CD4-positive, alpha-beta T cell treated with Interleukin-2 at 100 ng/mL for 4 hours (primary cell): Measurements from ENCODE around the gene KCNQ1OT1.
A peak's percentile ranks its signal among the peaks of the same experiment; 100 is the strongest.

ENCODE experiments used
- DNase-seq: peaks from one replicate; pipeline ENCODE4 v3.0.0-alpha.2; 2020; ENCODE audit warnings: low spot score

Gene KCNQ1OT1

GRCh38 chr11:2699531-2700414 lies at the start of gene KCNQ1OT1:
Gene KCNQ1OT1 (minus strand): TSS chr11:2699994.
- peak; percentile 90 for DNase-seq

- DNase-seq, result no peak
Measured at GRCh38 chr11:2748814-2749554, 49.2 kb upstream of the KCNQ1OT1 start.

- no peak for DNase-seq
Measured at GRCh38 chr11:2748061-2748813, 48.4 kb upstream of the KCNQ1OT1 start.

GRCh38 chr11:2747248-2748027 lies 47.6 kb upstream of the KCNQ1OT1 start:
- no peak for DNase-seq

- DNase-seq, result no peak
Measured at GRCh38 chr11:2746401-2747247, 46.8 kb upstream of the KCNQ1OT1 start.

- DNase-seq, result no peak
Measured at GRCh38 chr11:2745511-2745910, 45.7 kb upstream of the KCNQ1OT1 start.

GRCh38 chr11:2744166-2744565 lies 44.4 kb upstream of the KCNQ1OT1 start:
- no peak for DNase-seq

- DNase-seq, result no peak
Measured at GRCh38 chr11:2743427-2744110, 43.8 kb upstream of the KCNQ1OT1 start.

GRCh38 chr11:2742611-2743426 lies 43.0 kb upstream of the KCNQ1OT1 start:
- DNase-seq, result no peak

- DNase-seq, result no peak
Measured at GRCh38 chr11:2742201-2742600, 42.4 kb upstream of the KCNQ1OT1 start.

- DNase-seq, result no peak
Measured at GRCh38 chr11:2741377-2742131, 41.8 kb upstream of the KCNQ1OT1 start.

- DNase-seq, result no peak
Measured at GRCh38 chr11:2741006-2741376, 41.2 kb upstream of the KCNQ1OT1 start.

GRCh38 chr11:2740275-2740940 lies 40.6 kb upstream of the KCNQ1OT1 start:
- DNase-seq, result no peak

GRCh38 chr11:2739531-2740274 lies 39.9 kb upstream of the KCNQ1OT1 start:
- DNase-seq, result no peak

- DNase-seq, result no peak
Measured at GRCh38 chr11:2738551-2739431, 39.0 kb upstream of the KCNQ1OT1 start.

- DNase-seq, result no peak
Measured at GRCh38 chr11:2737866-2738265, 38.1 kb upstream of the KCNQ1OT1 start.
